ENCODE data around the gene ANKRD33B.

DNA sequence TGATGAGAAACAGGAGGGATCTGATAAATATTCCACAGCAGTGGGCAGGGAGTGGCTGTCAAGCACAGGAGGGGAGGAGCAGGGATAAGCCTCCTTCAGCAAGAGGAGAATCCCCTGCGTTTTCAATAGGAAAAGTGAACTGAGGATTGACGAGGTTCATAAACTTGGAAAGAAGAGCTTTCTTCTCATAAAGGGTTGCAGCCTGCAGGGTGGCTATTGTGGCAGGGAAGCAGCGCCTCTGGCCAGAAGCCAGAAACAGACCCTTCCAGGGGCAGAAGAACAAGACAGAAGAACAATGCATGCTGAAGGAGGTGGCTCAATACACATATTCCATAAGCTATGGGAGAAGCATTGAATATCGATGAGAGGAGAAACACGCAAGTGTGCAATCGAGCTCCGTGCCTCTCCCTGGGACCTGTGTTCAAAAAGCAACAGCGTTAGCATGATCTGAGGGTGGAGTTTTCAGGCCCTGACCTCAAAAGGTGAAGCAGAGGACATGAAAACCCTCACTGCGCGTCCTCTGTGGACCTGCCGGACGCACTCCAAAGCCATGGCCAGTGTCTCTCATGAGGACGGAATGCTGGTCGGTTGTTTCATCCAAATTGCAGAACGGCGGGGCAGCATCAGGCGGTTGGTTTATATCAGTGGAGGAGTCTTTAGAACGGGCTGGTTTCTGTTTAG lies 67.6 kb downstream of the ANKRD33B start:
- TF ChIP-seq CTCF (IDR thresholded peaks at IDR 0.05; ENCODE audit: borderline replicate concordance, extremely low read depth, low read length, poor library complexity, severe bottlenecking) (no peak), EZH2 (IDR thresholded peaks at IDR 0.05; ENCODE audit: borderline replicate concordance, low read depth, low read length, severe bottlenecking) (no peak)

Data from DND-41 (cell line).